NCI-H2107 treated with DMSO at 0.1 percent for 48 hours (cell line): ENCODE data around the gene LCNL1.

Experiments
- DNase-seq: peaks from one replicate; lab custom pipeline; 2025; ENCODE audit not compliant: unreplicated experiment; lab: John Stamatoyannopoulos, UW

Gene LCNL1

DNA sequence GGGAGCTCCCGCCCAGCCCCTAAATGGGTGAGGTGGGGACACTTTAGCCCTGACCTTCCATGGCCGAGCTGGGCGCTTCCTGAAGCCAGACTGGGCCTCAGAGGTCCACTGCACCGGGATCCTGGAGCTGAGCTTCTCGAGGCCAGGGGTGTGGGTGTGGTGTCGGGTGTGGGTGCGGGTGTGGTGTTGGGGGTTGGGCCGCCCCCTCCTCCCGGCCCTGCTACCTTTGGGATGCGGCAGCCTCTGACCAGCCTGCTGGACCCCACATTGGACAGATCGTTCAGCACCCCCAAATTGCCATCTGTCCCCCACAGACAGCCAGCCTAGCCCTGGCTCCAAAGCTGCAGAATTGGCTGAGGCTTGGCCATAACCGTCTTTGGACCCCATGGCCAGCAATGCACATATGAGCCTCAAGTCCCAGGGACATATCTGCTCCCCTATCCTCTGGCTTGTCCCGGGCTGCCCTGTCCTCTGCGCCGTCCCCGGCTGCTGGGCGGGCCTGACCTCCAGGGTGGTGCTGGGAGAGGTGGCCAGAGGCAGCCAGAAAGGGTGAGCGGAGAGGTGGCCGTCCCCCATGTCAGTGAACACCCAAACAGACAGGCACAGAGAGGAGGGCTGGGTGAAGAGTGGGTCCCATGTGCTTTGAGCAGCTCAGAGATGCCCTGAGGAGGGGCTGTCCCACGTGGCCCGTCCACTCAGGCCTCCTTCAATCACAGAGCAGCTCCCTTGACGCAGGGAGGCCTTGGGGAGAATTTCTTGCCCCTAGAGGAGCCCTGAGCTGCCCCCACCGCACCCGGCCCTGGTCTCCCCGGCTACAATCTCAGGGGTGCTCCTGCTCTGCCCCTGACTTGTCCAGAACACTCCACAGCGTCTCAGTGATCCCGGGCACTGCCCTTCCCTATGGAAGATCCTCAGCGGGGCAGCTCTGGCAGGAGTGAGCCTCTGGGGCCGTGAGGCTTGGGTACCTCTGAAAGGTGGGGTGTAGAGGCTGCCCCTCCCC, 8.9 kb upstream of the LCNL1 start:
- DNase-seq = no peak

DNA sequence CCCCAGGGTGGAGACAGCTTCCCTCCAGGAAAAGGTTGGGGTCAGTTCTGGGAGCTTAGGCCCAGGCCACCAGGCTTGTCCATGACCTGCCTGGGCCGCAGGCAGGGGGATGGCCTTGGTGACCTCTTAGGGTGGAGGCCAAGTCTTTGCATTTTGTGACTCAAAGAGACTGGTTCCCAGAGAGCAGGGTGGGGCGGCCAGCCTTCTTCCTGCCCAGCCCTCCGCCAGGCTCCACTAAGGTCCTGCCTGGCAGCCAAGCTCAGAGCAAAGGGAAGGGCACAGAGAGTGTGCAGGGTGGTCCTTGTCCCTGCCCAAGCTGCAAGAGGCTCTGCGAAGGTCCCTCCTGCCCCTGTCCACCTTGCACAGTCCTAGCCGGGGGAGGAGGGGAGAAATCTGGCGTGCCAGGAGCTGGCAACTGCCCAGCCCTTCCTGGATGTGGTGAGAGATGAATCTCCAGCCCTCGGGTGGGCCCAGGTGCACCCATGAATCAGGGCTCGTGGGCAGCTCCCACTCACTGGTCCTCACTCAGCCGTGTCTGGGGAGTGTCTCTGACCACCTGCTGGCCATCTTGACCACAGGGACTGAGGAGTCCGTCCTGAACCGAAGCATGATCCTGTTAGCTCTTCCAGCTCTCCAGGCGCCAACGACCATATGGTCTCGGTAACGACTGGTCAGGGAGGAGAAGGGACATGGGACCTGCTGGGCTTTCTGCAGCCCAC, 7.8 kb upstream of the LCNL1 start:
- DNase-seq = no peak

DNA sequence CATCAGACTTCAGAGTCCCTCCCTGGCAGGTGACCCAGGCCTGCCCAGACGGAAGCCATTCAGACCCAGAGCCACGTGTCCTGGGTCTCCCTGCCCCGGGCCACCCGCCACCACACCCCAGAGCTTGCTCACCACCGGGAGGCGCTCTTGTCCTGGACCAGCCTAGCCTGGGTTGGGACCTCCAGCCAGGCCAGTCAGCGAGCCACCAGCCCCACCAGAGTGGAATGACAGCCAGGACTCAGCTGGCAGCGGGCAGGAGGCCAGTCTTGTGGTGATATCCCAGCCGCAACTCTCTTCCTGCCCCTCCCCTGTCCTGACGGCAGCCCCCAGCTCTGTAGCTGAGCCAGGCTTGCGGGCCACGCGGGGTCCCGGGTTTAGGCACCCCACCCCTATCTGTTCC, 7.1 kb upstream of the LCNL1 start:
- no peak for DNase-seq

DNA sequence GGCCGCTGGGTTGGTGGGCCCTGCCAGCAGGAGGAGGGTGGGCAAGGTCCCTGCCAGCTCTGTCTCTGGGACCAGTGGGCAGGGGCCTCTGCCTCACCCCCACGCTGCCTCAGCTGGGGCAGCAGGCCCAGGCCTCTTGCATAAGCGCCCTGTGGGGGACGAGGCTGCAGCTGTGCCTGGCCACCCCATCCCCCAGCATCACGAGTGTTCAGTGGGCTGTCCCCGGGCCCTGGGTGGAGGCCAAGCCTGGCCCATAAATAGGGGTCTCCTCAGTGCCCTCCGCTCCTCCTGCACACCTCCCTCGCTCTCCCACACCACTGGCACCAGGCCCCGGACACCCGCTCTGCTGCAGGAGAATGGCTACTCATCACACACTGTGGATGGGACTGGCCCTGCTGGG, 5.6 kb upstream of the LCNL1 start, which contains the start of gene PTGDS:
PTGDS (plus strand) TSS at position 282 of the 400 bp plus-strand sequence; CDS start at position 357, 75 bp downstream.
- DNase-seq = no peak

DNA sequence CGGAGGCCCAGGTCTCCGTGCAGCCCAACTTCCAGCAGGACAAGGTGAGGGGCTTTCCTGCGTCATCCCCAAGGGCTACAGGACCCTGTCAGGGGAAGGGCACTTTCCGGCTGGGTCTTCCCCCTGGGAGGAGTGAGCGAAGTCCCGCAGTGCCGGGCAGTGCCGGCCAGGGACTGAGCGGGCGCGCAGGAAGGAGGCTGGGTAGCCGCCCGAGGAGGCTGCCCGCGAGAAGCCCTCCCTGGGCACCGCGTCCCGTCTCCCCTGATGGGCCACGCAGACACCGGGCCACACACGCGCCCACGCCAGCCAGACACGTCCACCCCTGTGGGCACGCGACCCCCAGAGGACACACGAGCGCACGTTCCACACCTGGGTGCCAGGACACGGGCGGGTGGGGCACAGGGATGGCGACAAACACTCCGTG, 5.1 kb upstream of the LCNL1 start:
- no peak for DNase-seq

DNA sequence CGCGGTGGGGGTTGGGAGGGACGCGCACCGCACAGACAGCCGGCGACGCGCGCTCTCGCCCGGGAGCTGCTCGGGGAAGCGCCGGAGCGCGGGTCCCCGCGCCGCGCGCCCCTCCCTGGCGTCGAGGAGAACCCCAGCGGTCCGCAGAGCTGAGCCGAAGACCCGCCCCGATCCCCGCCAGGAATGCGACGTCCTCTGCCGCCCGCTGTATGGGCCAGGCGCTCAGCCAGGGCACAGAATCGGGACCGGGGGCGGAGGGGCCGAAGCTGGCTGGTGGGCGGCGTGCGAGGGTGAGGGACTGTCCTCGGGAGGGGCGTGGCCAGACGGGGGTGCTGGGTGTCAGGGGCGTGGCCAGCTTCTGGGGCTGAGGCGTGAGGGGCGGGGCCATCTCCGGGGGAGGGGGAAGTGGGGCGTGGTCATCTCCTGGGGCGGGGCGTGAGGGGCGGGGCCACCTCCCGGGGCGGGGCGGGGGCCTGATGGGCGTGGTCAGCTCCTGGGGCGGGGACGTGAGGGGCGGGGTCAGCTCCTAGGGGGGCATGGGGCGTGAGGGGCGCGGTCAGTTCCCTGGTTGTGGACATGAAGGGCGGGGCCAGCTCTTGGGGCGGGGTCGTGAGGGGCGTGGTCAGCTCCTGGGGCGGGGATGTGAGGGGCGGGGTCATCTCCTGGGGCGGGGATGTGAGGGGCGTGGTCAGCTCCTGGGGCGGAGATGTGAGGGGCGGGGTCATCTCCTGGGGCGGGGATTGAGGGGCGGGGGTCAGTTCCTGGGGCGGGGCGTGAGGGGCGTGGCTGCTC, 4.5 kb upstream of the LCNL1 start:
- no peak for DNase-seq

DNA sequence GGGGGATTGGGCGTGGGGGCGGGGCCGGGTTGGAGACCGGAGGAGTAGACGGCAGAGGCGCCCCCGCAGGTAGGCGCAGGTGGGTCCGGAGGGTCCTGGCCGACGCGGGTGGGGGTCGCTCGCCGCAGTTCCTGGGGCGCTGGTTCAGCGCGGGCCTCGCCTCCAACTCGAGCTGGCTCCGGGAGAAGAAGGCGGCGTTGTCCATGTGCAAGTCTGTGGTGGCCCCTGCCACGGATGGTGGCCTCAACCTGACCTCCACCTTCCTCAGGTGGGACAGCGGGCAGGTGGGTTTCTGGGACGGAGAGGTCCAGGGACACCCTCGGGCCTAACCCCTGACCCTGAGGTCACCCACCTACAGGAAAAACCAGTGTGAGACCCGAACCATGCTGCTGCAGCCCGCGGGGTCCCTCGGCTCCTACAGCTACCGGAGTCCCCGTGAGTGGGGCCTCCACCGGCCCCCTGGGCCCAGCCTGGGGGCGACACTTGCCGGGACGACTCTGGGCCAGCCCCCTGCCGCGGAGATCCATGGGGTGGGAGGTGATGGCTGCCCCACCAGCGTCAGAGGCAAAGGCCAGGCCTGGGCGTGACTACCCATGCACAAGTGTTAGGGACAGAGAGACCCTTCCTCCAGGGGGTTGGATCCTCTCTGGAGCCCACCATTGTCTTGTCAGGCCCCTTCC, 3.8 kb upstream of the LCNL1 start:
- DNase-seq = no peak

DNA sequence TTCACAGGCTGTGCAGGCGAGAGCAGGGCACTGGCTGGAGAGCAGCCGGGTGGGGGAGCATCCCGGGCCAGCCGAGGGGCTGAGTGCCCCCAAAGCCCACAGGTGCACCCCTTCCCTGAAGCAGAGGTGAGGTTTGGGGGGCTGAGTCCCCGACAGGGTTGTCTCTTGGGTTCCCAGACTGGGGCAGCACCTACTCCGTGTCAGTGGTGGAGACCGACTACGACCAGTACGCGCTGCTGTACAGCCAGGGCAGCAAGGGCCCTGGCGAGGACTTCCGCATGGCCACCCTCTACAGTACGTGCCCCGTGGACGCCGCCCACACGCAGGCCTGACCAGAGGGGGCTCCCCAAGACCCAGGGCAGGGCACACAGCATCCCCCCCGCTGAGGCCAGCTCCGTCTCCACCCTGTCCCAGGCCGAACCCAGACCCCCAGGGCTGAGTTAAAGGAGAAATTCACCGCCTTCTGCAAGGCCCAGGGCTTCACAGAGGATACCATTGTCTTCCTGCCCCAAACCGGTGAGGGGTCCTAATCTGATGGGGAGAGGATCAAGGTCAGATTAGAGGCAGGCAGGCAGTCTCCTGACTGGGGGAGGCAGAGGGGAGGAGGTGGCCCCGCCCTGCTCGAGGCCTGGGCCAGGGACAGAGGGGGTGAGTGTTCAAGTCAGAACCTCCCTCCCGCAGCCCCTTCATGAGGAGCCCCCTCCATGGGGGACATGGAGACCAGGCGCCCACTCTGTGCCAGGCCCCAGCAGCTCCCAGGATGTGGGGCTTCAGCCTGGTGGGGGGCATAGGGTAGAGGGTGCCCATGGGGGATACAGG, 2.8 kb upstream of the LCNL1 start:
- no peak for DNase-seq

DNA sequence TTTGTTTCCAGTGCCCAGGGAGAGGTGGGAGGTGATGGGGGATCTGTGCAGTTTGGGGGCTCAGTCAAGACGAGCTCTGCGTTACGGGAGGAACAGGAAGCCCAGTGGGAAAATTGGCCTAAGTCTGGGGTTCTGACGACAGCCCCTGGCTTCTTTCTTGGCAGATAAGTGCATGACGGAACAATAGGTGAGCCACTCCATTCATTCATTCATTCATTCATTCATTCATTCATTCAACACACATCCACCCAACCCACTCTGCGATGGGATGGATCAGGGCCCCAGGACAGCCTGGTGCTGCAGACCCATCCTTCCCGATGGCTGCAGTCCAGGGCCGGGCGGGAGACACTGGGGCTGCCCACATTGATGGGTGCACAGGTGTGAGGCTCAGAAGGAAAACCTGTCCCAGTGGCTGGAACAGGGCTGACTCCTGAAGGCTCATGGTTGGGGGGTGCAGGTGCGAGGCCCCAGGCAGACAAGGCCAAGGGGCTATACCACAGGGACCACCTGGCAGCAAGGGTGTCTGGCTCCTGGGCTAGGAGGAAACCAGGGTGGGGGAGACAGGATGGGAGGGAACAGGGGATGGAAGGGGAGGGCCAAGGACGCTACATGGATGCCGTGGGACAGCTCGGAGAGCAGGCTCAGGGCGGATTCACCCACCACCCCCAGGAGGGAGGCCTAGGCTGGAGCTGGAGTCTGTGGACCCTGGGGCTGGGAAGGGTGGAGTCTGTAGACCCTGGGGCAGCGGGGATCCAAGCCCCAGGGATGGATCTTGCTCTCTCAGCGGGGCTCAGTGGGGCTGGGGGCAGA, 1.9 kb upstream of the LCNL1 start:
- no peak for DNase-seq

DNA sequence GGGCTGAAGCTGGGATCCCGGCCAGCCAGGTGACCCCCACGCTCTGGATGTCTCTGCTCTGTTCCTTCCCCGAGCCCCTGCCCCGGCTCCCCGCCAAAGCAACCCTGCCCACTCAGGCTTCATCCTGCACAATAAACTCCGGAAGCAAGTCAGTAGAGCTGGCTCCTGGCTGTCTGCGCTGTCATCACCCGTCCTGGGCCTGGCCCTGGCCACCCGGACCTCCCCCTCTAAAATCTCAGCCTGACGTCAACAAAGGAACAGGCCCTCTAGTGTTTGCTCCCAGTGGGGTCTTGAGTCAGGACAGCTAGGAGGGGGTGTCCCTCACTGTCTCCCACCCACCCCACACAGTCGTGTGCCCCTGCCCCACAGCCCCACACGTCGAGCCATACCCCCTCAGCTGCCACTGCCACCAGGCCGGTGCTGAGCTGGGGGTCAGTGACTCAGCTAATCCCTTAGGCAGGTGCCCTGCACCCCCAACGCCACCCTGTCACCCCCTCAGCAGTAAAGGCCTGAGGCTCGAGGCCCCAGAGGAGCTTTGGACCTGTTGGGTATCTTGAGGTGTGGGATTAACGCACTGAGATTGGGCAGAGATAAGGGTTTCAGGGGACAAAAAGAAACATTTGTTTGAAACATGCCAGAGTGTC, 1.1 kb upstream of the LCNL1 start:
- no peak for DNase-seq

DNA sequence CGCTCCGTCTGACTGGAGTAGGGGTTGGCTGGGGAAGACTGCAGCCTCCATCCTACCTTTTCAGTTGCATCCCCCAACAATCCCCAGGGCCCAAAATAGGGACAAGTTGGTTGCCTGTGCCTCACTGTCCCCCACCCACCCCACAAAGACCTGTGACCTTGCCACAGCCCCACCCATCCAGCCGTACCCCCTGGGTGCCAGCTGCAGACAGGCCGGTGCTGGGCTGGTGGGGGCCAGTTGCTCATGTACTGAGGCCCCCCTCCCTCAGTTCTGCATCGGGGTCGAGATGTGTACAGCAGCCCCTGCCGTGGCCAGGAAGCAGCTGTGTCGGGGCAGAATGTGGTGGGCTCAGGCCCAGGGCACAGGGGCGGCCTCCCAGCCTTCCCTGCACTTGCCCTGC, 374 bp downstream of the LCNL1 start:
- no peak for DNase-seq

DNA sequence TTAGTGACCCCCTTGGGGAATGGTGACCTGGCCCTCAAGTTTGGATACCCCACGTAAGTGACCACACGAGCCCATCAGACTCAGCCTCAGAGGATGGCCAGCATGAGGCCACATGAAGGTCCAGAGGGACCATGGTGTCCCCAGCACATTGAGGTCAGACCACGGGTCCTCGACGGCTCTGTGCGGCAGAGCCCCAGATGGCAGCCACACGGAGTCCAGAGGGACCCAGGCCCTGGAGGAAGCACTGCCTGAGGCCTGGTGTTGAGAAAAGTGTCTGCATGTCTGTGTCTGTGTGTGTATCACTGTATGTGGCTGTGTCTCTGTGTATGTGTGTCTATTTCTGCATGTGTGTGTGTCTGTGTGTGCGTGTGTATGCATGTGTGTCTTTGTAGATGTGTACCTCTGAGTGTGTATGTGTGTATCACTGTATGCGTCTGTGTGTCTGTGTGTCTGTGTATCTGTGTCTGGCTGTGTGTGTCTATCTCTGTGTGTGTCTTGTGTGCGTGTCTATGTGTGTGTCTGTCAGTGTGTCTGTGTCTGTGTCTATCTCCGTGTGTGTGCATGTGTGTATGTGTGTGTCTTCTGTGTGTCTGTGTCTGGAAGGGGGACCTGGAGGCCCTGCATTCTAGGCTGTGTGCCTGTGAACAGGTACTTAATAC, 992 bp downstream of the LCNL1 start:
- no peak for DNase-seq

DNA sequence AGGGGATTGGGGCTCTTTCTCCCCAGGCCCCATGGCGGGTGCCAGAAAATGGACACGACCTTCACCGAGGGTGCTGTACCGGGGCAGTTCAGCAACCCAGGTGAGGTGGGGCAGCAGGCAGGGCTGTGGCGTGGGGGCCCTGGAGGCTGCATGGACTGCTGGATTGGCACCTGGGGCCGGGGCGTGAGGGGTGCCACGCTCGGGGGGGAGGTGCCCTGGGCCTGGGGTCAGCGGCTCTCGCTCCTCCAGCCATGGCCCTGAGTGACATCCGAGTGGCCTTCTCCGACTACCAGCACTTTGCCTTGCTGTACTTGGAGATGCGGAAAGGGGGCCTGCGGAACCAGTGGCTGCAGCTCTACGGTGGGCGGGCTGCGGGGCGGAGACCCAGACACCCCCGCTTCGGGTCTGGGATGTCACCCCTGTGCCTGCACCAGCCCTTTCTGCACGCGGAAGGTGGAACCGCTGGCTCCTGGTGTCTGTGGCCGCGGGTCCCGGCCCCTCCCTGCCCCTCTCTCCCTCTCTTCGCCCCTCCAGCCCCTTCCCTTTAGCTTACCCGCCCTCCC, 1.8 kb downstream of the LCNL1 start:
- no peak for DNase-seq

DNA sequence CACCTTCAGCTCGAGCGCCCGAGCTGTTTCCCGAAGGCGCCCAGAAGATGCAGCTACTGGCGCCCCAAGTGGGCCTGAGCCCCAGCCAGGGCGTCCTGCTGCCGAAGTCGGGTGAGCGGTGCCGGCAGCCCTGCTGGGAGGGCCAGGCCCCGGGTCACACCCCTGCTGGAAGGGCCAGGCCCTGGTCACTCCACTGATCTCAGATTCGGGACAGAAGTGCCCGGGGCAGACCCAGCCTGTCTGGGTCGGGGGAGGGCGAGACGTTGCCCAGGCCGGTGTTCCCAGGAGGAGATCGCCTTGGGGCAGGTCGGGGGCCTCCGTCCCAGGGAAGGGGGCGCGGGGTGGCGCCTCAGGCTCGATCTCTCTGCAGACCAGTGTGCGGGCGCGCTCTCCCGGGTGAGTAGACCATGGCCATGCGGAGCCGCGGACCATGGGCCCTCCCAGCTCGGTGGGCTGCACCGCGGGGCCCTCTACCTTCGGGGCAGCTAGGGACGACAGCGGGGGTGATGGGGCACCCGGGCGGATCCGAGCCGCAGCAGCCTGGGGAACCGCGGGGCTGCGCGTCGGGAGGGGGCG, 2.3 kb downstream of the LCNL1 start:
- no peak for DNase-seq

DNA sequence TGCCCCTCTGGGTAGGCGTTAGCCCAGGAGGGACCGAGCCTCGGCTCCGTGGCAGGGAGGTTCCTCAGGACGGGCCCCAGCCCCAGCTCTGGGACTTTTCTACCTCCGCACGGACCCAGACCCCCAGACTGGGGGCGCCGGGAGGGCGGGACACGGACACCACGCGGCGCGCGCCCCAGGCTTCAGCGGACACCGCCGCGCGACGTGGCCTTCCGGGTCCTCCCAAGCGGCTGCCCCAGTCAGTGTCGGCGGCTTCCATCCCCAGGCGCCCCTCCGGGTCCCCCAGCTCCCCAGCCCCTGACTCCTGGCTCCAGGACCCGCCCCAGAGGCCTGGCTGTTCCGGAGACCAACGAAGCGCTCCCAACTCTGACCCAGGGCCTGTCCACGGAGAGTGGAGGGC, 3.1 kb downstream of the LCNL1 start:
- no peak for DNase-seq

DNA sequence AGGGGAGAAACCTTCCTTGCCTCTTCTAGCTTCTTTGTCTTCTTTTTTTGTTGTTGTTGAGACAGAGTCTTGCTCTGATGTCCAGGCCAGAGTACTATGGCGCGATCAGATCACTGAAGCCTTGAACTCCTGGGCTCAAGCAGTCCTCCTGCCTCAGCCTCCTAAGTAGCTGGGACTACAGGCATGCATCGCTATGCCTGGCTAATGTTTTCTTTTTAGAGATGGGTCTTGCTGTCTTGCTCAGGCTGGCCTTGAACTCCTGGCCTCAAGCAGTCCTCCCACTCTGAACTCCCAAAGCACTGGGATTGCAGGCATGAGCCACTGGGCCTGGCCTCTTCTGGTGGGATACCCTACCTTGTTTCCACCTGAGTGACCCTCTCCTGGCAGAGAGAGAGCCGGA, 6.1 kb downstream of the LCNL1 start:
- no peak for DNase-seq

DNA sequence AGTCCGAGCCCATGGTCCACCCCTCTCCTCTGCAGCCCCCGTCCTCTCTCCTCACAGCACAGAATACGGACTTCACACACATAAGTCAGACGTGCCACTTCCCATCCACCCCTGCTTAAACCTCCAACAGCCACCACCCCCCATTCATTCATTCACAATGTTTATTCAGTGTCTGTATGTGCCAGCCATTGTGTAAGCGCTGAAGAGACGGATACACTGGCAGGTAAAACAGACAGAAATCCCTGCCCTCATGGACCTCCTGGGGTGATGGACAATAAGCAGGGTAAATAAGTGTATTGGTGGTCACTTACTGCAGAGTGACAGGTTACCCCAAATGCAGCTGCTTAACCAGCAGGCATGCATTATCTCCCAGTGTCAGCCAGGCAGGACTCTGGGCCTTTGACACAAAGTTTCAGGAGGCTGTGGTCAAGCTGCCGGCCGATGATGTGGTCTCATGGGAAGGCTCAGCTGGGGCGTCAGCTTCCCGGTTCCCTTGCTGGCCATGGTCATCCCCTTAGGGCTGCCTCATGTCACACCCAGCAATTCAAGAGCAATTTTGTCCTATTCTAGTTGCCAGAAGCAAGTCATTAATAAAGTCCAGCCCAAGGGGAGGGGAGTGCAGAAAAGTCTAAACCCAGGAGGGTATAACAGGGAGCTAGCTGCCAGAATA, 7.6 kb downstream of the LCNL1 start:
- no peak for DNase-seq
